Muscle layer of colon (tissue), 2 donors: ENCODE data around the gene LAMC2.

Source experiments
- H3K27ac ChIP-seq: one replicate; pipeline ENCODE4 v1.7.0; 2013; ENCODE audit warnings: low read depth, mild to moderate bottlenecking, low read length, moderate library complexity
- H3K27me3 ChIP-seq, 2 donors: one replicate each; pipeline ENCODE4 v1.7.0; 2013; ENCODE audit warnings: low read length in 2 of 2, mild to moderate bottlenecking in 2 of 2; ENCODE audit not compliant: insufficient read depth in 2 of 2, control insufficient read depth in 1 of 2
- H3K36me3 ChIP-seq: one replicate; pipeline ENCODE4 v1.7.0; 2013; ENCODE audit warnings: mild to moderate bottlenecking, low read length; ENCODE audit not compliant: insufficient read depth
- H3K4me1 ChIP-seq: one replicate; pipeline ENCODE4 v1.7.0; 2013; ENCODE audit warnings: mild to moderate bottlenecking, low read length; ENCODE audit not compliant: insufficient read depth
- H3K4me3 ChIP-seq, 2 donors: one replicate each; pipeline ENCODE4 v1.7.0; 2013; ENCODE audit warnings: low read length in 2 of 2, low read depth in 1 of 2, mild to moderate bottlenecking in 1 of 2, moderate library complexity in 1 of 2
- H3K9ac ChIP-seq: one replicate; pipeline ENCODE4 v1.7.0; 2013; ENCODE audit warnings: low read length
- H3K9me3 ChIP-seq: one replicate; pipeline ENCODE4 v1.7.0; 2013; ENCODE audit warnings: mild to moderate bottlenecking, low read length
- donor health status: abdominal sarcoma.
- donor health status: Adenocarcinoma of cecum.

The LAMC2 gene

GRCh38 chr1:183247484-183247883 lies 61.4 kb downstream of the LAMC2 start:
- no peaks in the 10 kb centered on the region for H3K27me3 ChIP-seq
- H3K36me3 ChIP-seq: no peaks in the 10 kb centered on the region
- no peak overlapping the region for H3K9ac ChIP-seq
- H3K4me1 ChIP-seq: peaks cover 7% of the 10 kb centered on the region
- no peaks in the 10 kb centered on the region for H3K9me3 ChIP-seq
- no peak overlapping the region for H3K27ac ChIP-seq
- no peak overlapping the region for H3K4me3 ChIP-seq

- Histone ChIP-seq H3K36me3 (no peaks in the 10 kb centered on the region), H3K9me3 (no peaks in the 10 kb centered on the region), H3K27ac (no peak overlapping the region), H3K9ac (no peak overlapping the region), H3K4me1 (peaks cover 5% of the 10 kb centered on the region), H3K27me3 (no peaks in the 10 kb centered on the region), H3K4me3 (no peak overlapping the region)
These were observed 61.9 kb downstream of the LAMC2 start for GRCh38 chr1:183247931-183248330.

GRCh38 chr1:183248989-183249691 lies 63.1 kb downstream of the LAMC2 start:
- Histone ChIP-seq H3K9ac (no peak overlapping the region), H3K27me3 (no peaks in the 10 kb centered on the region), H3K9me3 (no peaks in the 10 kb centered on the region), H3K4me3 (no peak overlapping the region), H3K36me3 (no peaks in the 10 kb centered on the region), H3K27ac (no peak overlapping the region), H3K4me1 (no peaks in the 10 kb centered on the region)

GRCh38 chr1:183249941-183250452 lies 63.9 kb downstream of the LAMC2 start:
- Histone ChIP-seq H3K4me3 (no peak overlapping the region), H3K9me3 (peaks cover under 1% of the 10 kb centered on the region), H3K9ac (no peak overlapping the region), H3K27ac (no peak overlapping the region), H3K36me3 (no peaks in the 10 kb centered on the region), H3K4me1 (no peaks in the 10 kb centered on the region), H3K27me3 (no peaks in the 10 kb centered on the region)

GRCh38 chr1:183251101-183251958 lies 65.3 kb downstream of the LAMC2 start:
- Histone ChIP-seq H3K9ac (no peak overlapping the region), H3K36me3 (no peaks in the 10 kb centered on the region), H3K4me3 (no peak overlapping the region), H3K27ac (no peak overlapping the region), H3K27me3 (no peaks in the 10 kb centered on the region), H3K9me3 (peaks cover 4% of the 10 kb centered on the region), H3K4me1 (no peaks in the 10 kb centered on the region)

GRCh38 chr1:183251959-183252450 lies 65.9 kb downstream of the LAMC2 start:
- no peaks in the 10 kb centered on the region for H3K36me3 ChIP-seq

GRCh38 chr1:183255073-183255472 lies 69.0 kb downstream of the LAMC2 start:
- H3K36me3 ChIP-seq: no peaks in the 10 kb centered on the region
- no peaks in the 10 kb centered on the region for H3K27me3 ChIP-seq
- H3K9ac ChIP-seq: no peak overlapping the region
- H3K9me3 ChIP-seq: peaks cover 4% of the 10 kb centered on the region
- H3K4me3 ChIP-seq: no peak overlapping the region
- H3K27ac ChIP-seq: no peak overlapping the region
- no peaks in the 10 kb centered on the region for H3K4me1 ChIP-seq

More at GRCh38 chr1:183251959-183252450, 65.9 kb downstream of the LAMC2 start:
- Histone ChIP-seq H3K4me1 (no peaks in the 10 kb centered on the region), H3K4me3 (no peak overlapping the region), H3K27ac (no peak overlapping the region), H3K9me3 (peaks cover 4% of the 10 kb centered on the region), H3K9ac (no peak overlapping the region), H3K27me3 (no peaks in the 10 kb centered on the region)

- peaks cover 4% of the 10 kb centered on the region for H3K9me3 ChIP-seq
- H3K36me3 ChIP-seq: no peaks in the 10 kb centered on the region
- H3K27ac ChIP-seq: no peak overlapping the region
- no peak overlapping the region for H3K9ac ChIP-seq
- no peak overlapping the region for H3K4me3 ChIP-seq
- no peaks in the 10 kb centered on the region for H3K27me3 ChIP-seq
- H3K4me1 ChIP-seq: no peaks in the 10 kb centered on the region
These were observed 73.9 kb downstream of the LAMC2 start for GRCh38 chr1:183259924-183260323.

- Histone ChIP-seq H3K9ac (no peak overlapping the region), H3K9me3 (no peaks in the 10 kb centered on the region), H3K27ac (no peak overlapping the region), H3K36me3 (no peaks in the 10 kb centered on the region), H3K4me3 (no peak overlapping the region), H3K27me3 (no peaks in the 10 kb centered on the region), H3K4me1 (no peaks in the 10 kb centered on the region)
These were observed 76.7 kb downstream of the LAMC2 start for GRCh38 chr1:183262628-183263200.

GRCh38 chr1:183263886-183264602 lies 78.0 kb downstream of the LAMC2 start:
- Histone ChIP-seq H3K4me1 (no peaks in the 10 kb centered on the region), H3K27me3 (no peaks in the 10 kb centered on the region), H3K4me3 (no peak overlapping the region), H3K36me3 (no peaks in the 10 kb centered on the region), H3K9me3 (no peaks in the 10 kb centered on the region), H3K9ac (no peak overlapping the region), H3K27ac (no peak overlapping the region)
